K562 (cell line): ENCODE results near the gene ZNF428. TPM values are rescaled to one million over a fixed set of nuclear protein-coding genes. Genes with fewer than 3 reads are reported as not detected.

ENCODE experiments used
- ATAC-seq: fragments of 200-7000 bp; cut with Tn5 transposase; 3 replicates; pipeline ENCODE4 v1.9.1; 2020; ENCODE audit warnings: moderate library complexity
- BruUV-seq: library from RNA; stranded (reverse); fragments of 400-500 nt; replicated peaks from 2 replicates; lab custom pipeline; 2021; lab: Mats Ljungman, UMichigan
- CTCF ChIA-PET: fragments of 300-600 bp; formaldehyde crosslinking; extraction: SDS; loops from one replicate; lab custom pipeline; 2021; ENCODE audit warnings: low intra/inter-chr PET ratio; lab: Yijun Ruan, JAX
- POLR2A ChIA-PET: fragments of 300-600, 350-650 bp; sonication (Branson Sonifier 250); formaldehyde crosslinking; extraction: SDS; loops from one replicate; lab custom pipeline; 2021; ENCODE audit warnings: antibody characterized with exemption, inconsistent platforms; lab: Yijun Ruan, JAX
- DNase-seq, 4 experiments: peaks; one replicate each; pipeline versions ENCODE4 v3.0.0 to v3.0.0-alpha.2; 2011 to 2018; ENCODE audit warnings: low spot score in 3 of 4, mixed read lengths in 3 of 4; ENCODE audit errors: extremely low read depth in 1 of 4
- FAIRE-seq: peaks from 2 replicates; lab custom pipeline; 2011; peaks lifted over from hg19 to GRCh38; lab: Jason Lieb, UNC
- H2AFZ ChIP-seq: 2 replicates; pipeline ENCODE4 v1.6.0; 2011; ENCODE audit warnings: low read depth, low read length, control low read depth, inconsistent platforms
- H3K27ac ChIP-seq: fragments of 200-600 bp; 3 replicates; pipeline ENCODE4 v1.8.0; 2011; ENCODE audit warnings: low read depth, mild to moderate bottlenecking, control low read depth, inconsistent platforms, low read length, moderate library complexity, mixed read lengths; ENCODE audit errors: extremely low read depth
- H3K27me3 ChIP-seq, 2 experiments: fragments of 300-600 bp in 1 of 2; 2 replicates in 1 of 2; 3 replicates in 1 of 2; pipeline versions ENCODE4 v1.6.0 to v1.8.0; 2011; ENCODE audit warnings: inconsistent platforms in 2 of 2, low read length in 2 of 2, mild to moderate bottlenecking in 1 of 2, mixed read lengths in 1 of 2, moderate library complexity in 1 of 2; ENCODE audit not compliant: control insufficient read depth in 2 of 2, insufficient read depth in 2 of 2
- H3K36me3 ChIP-seq: fragments of 300-600 bp; 3 replicates; pipeline ENCODE4 v1.8.0; 2011; ENCODE audit warnings: mild to moderate bottlenecking, low read length, inconsistent platforms; ENCODE audit not compliant: control insufficient read depth, insufficient read depth
- H3K4me1 ChIP-seq, 2 experiments: fragments of 200-600 bp in 1 of 2; replicated peaks in 1 of 2; 2 replicates in 1 of 2; 3 replicates in 1 of 2; pipeline versions ENCODE4 v1.5.1 to v1.8.0; 2011; ENCODE audit warnings: inconsistent platforms in 2 of 2, low read length in 2 of 2, mild to moderate bottlenecking in 1 of 2, mixed read lengths in 1 of 2, moderate library complexity in 1 of 2; ENCODE audit not compliant: control insufficient read depth in 2 of 2, insufficient read depth in 2 of 2
- H3K4me2 ChIP-seq: 2 replicates; pipeline ENCODE4 v1.6.1; 2011; ENCODE audit warnings: low read length, control low read depth, inconsistent platforms, mixed read lengths; ENCODE audit not compliant: insufficient read depth
- H3K4me3 ChIP-seq: fragments of 200-600 bp; sonication (generic), shearing (Covaris generic); 2 replicates; pipeline ENCODE4 v1.5.1; 2016; ENCODE audit warnings: control low read depth, inconsistent platforms
- H3K79me2 ChIP-seq: fragments of 200-600 bp; 3 replicates; pipeline ENCODE4 v1.8.0; 2011; ENCODE audit warnings: low read length, inconsistent platforms; ENCODE audit not compliant: control insufficient read depth, insufficient read depth
- H3K9ac ChIP-seq, 2 experiments: 2 replicates each; pipeline versions ENCODE4 v1.6.0 to v1.6.1; 2011; ENCODE audit warnings: low read depth in 2 of 2, low read length in 2 of 2, control low read depth in 1 of 2, inconsistent platforms in 1 of 2, mild to moderate bottlenecking in 1 of 2, mixed read lengths in 1 of 2; ENCODE audit not compliant: insufficient read depth in 1 of 2
- H3K9me1 ChIP-seq: one replicate; pipeline ENCODE4 v1.6.0; 2011; ENCODE audit warnings: inconsistent platforms, mild to moderate bottlenecking, low read length, moderate library complexity; ENCODE audit not compliant: control insufficient read depth, insufficient read depth
- H3K9me3 ChIP-seq: replicated peaks from 2 replicates; pipeline ENCODE4 v1.5.1; 2011; ENCODE audit warnings: low read depth, low read length, inconsistent platforms; ENCODE audit not compliant: control insufficient read depth, insufficient read depth
- H4K20me1 ChIP-seq: replicated peaks from 2 replicates; pipeline ENCODE4 v1.6.1; 2011; ENCODE audit warnings: low read length, inconsistent platforms, mixed read lengths; ENCODE audit not compliant: control insufficient read depth, insufficient read depth
- BRD4 ChIP-seq: fragments of 200-600 bp; sonication (generic); IDR thresholded peaks from 2 replicates; pipeline ENCODE4 v1.6.1; 2017; ENCODE audit warnings: inconsistent platforms
- CXXC5 ChIP-seq: fragments of 250-450 bp; sonication (Bioruptor Pico); IDR thresholded peaks from 2 replicates; pipeline ENCODE4 v1.8.0; 2022; ENCODE audit warnings: inconsistent platforms, mild to moderate bottlenecking, moderate library complexity
- ELF2 ChIP-seq: fragments of 250-450 bp; sonication (Bioruptor Pico); IDR thresholded peaks from 2 replicates; pipeline ENCODE4 v1.5.0; 2021; ENCODE audit warnings: mild to moderate bottlenecking
- ESRRB ChIP-seq: fragments of 250-450 bp; sonication (Bioruptor Pico); IDR thresholded peaks from 2 replicates; pipeline ENCODE4 v1.5.0; 2020; ENCODE audit warnings: mild to moderate bottlenecking, moderate library complexity, borderline replicate concordance
- IRF2 ChIP-seq: sonication (generic); formaldehyde crosslinking; IDR thresholded peaks from 2 replicates; pipeline ENCODE4 v1.8.1; 2022; ENCODE audit warnings: mild to moderate bottlenecking, missing genetic modification reagents
- KLF13 ChIP-seq: fragments of 450-650 bp; IDR thresholded peaks from 2 replicates; pipeline ENCODE4 v1.6.1; 2016; ENCODE audit warnings: missing genetic modification characterization, low read depth, mild to moderate bottlenecking, missing compliant biosample characterization, moderate library complexity, borderline replicate concordance
- NRF1 ChIP-seq, 2 experiments: fragments of 450-650 bp; IDR thresholded peaks in 1 of 2; conservative IDR thresholded peaks in 1 of 2; 2 replicates each; pipeline ENCODE4 v1.6.1; 2014; ENCODE audit warnings: mild to moderate bottlenecking in 2 of 2
- RBFOX2 ChIP-seq: fragments of 200-400 bp; formaldehyde crosslinking; IDR thresholded peaks from 2 replicates; pipeline ENCODE4 v1.6.1; 2017; ENCODE audit warnings: low read depth, mild to moderate bottlenecking, low read length, moderate library complexity
- SMARCA5 ChIP-seq: fragments of 450-650 bp; IDR thresholded peaks from 2 replicates; pipeline ENCODE4 v1.6.1; 2016
- WGBS: fragments of 100-300 bp; shearing (Covaris generic); methylation state at CpG from one replicate; pipeline ENCODE4 v1.1.6; 2016; ENCODE audit warnings: low coverage, mixed read lengths; ENCODE audit not compliant: insufficient coverage; ENCODE audit errors: missing lambda C conversion rate; 5-methylcytosine and 5-hydroxymethylcytosine counted together
- in situ Hi-C: fragments of 300-500 bp; cut with MboI; formaldehyde crosslinking; loops from 4 replicates; pipeline ENCODE4 v1.15.0; 2018; ENCODE audit warnings: inconsistent platforms, mixed read lengths
- intact Hi-C: fragments of 100-400 bp; cut with micrococcal nuclease; formaldehyde crosslinking; loops from 2 replicates; pipeline ENCODE4 v1.14.2; 2022
- polyA plus RNA-seq, 8 experiments: library from polyadenylated mRNA; depleted of rRNA in 4 of 8; stranded (reverse) in 5 of 8; unstranded in 3 of 8; fragments of >200 nt; fragmentation: Nextera tagmentation in 2 of 8; fragmentation: Illumina TruSeq in 1 of 8; extraction: Ambion mirVana in 2 of 8; extraction: Trizol in 1 of 8; gene quantifications; 2 replicates each; pipeline versions ENCODE4 v1.2.1 to v1.2.3, GENCODE V29; 2011 to 2014; ENCODE audit warnings: inconsistent platforms in 1 of 8, missing spikeins in 1 of 8
- total RNA-seq, 7 experiments: library from RNA; depleted of rRNA in 6 of 7; stranded (reverse); fragments of >200 nt in 6 of 7; fragmentation: Illumina TruSeq in 2 of 7; extraction: Trizol in 2 of 7; gene quantifications; 2 replicates each; pipeline versions ENCODE4 v1.2.1 to v1.2.3, GENCODE V29; 2011 to 2021; ENCODE audit warnings: low replicate concordance in 1 of 7
- TF ChIP-seq, protein P1 (sequence below): fragments of 250-450 bp; sonication (Bioruptor Pico); IDR thresholded peaks from 2 replicates; pipeline ENCODE4 v1.8.0; 2021; ENCODE audit warnings: moderate library complexity, mild to moderate bottlenecking, inconsistent platforms
- TF ChIP-seq, protein P2 (sequence below): sonication (generic); formaldehyde crosslinking; IDR thresholded peaks from 2 replicates; pipeline ENCODE4 v1.8.1; 2023; ENCODE audit warnings: mild to moderate bottlenecking, missing genetic modification reagents
- TF ChIP-seq, protein P3 (sequence below): fragments of 250-450 bp; sonication (Bioruptor Pico); IDR thresholded peaks from 2 replicates; pipeline ENCODE4 v1.8.0; 2021; ENCODE audit warnings: mild to moderate bottlenecking, moderate library complexity
- TF ChIP-seq, protein P4 (sequence below): fragments of 450-650 bp; formaldehyde crosslinking; IDR thresholded peaks from 2 replicates; pipeline ENCODE4 v1.4.0; 2020; ENCODE audit warnings: mild to moderate bottlenecking, mixed read lengths

ZNF428 gene
- total and polyA plus RNA-seq, 9 of the 15 experiments (the other 6 are each of a cell fraction or from before 2014, with no cell fraction given) = 0.15 to 85.7 (median 15.9) TPM

DNA sequence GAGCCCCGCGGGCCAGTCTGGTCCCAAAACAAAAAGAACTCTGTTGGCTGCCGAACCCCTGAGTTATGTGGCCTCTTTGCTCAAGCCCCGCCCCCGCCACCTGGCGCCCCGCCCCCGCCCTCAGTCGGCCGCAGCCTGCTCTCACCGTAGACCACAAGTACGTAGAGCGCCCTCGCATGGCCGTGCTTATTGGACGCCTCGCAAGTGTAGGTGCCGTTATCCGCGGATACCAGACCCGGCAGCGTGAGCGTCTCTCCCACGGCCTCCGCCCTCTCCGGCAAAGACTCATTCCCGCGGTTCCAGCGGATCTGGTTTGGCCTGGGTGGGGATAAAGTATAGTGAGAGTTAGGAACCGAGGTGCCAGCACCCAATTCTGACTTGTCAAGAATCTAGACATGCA is 5.5 kb upstream of the ZNF428 start (continued):
- no peak for TF ChIP-seq KLF13

DNA sequence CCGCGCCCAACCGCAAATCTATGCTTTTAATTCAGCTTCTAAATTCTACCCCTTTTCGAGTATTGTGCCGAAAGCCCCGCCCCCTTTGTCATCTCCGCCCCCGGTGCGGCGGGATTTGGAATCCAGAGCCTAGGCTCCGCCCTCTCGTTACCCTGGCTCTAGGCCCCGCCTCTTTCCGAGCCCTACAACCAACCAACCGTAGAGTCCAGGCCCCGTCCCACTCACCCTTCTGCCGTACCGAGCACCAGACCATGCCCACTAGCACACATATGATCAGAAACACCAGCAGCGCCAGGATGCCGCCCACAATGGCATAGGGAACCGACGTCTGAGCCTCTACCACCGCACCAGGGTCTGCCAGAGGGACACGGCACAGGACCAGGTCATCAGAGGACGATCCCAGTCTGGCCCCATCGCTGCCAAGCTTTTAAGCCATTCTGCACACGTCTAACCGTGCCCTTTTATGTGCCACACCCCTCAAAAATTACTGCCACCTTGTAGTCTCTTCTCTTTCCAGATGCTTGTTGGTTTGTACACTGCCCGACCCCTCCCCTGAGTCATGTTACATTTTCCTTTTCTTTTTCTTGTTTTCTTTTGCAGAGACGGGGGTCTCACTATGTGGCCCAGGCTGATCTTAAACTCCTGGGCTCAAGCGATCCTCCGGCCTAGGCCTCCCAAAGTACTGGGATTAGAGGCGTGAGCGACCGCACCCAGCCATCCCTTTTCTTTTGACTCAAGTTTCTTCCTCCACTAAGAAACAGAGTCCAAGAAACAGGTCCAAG is 4.7 kb upstream of the ZNF428 start:
- ChIA-PET POLR2A (interaction anchor here (0.6 to 1.0 kb wide), 4 partner anchors 10 to 44 kb away, joined by 3 to 4 read pairs (median 4); partner anchors contain the start of genes IRGQ and ZNF576), CTCF (interaction anchor here (0.8 to 1.3 kb wide), 2 partner anchors 69 to 177 kb away, joined by 3 to 4 read pairs; no protein-coding TSS in a partner anchor)
- 27% methylated on average over 34 of the region's 35 CpGs for WGBS
- BruUV-seq = no TSS peak
- FAIRE-seq (peak; percentile 84), DNase-seq (peak; percentile 93 to 96 (median 94)), ATAC-seq (peak; percentile 64)
- Histone ChIP-seq H3K36me3 (peaks cover 2% of the 10 kb centered on the region; the same call in 2 of the 3 replicates), H3K27ac (peak overlapping the region; percentile 57; the same call in 2 of the 3 replicates), H3K79me2 (peaks cover 16% of the 10 kb centered on the region), H3K27me3 (no peaks in the 10 kb centered on the region), H4K20me1 (no peaks in the 10 kb centered on the region), H3K9ac (peak overlapping the region in 1 of 2 experiments; percentile 73; a peak in 2 of 4 replicates), H3K4me1 (peaks cover 39 to 68% of the 10 kb centered on the region in 2 experiments), H3K4me3 (no peak overlapping the region), H3K4me2 (peak overlapping the region; percentile 64), H3K9me1 (peaks cover 2% of the 10 kb centered on the region), H2AFZ (peak overlapping the region; percentile 79), H3K9me3 (no peaks in the 10 kb centered on the region)
- intact Hi-C loops (loop anchor here (10.0 kb wide), 2 partner anchors 69 to 179 kb away; no protein-coding TSS in a partner anchor), in situ Hi-C loops (no loop called here)
- 0 out of 2 replicates have a peak, but pooled peaks have one; percentile 55 for TF ChIP-seq SMARCA5
- TF ChIP-seq ELF2 (CRISPR knock-in tag) = no peak
- TF ChIP-seq RBFOX2 = peak; percentile 32; the same call in 1 of the 2 replicates
- TF ChIP-seq, protein P1, sequence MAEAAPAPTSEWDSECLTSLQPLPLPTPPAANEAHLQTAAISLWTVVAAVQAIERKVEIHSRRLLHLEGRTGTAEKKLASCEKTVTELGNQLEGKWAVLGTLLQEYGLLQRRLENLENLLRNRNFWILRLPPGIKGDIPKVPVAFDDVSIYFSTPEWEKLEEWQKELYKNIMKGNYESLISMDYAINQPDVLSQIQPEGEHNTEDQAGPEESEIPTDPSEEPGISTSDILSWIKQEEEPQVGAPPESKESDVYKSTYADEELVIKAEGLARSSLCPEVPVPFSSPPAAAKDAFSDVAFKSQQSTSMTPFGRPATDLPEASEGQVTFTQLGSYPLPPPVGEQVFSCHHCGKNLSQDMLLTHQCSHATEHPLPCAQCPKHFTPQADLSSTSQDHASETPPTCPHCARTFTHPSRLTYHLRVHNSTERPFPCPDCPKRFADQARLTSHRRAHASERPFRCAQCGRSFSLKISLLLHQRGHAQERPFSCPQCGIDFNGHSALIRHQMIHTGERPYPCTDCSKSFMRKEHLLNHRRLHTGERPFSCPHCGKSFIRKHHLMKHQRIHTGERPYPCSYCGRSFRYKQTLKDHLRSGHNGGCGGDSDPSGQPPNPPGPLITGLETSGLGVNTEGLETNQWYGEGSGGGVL = no peak
- peak in 1 of 2 experiments; percentile 38; a peak in 1 of 4 replicates for TF ChIP-seq NRF1 (conservative IDR thresholded peaks at IDR 0.05 in 1 of 2, IDR thresholded peaks at IDR 0.05 in 1 of 2)
- TF ChIP-seq, protein P2, sequence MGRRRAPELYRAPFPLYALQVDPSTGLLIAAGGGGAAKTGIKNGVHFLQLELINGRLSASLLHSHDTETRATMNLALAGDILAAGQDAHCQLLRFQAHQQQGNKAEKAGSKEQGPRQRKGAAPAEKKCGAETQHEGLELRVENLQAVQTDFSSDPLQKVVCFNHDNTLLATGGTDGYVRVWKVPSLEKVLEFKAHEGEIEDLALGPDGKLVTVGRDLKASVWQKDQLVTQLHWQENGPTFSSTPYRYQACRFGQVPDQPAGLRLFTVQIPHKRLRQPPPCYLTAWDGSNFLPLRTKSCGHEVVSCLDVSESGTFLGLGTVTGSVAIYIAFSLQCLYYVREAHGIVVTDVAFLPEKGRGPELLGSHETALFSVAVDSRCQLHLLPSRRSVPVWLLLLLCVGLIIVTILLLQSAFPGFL (CRISPR knock-in tag) = 0 out of 2 replicates have a peak, but pooled peaks have one; percentile 28
- no peak for TF ChIP-seq ESRRB (CRISPR knock-in tag)
- TF ChIP-seq, protein P3, sequence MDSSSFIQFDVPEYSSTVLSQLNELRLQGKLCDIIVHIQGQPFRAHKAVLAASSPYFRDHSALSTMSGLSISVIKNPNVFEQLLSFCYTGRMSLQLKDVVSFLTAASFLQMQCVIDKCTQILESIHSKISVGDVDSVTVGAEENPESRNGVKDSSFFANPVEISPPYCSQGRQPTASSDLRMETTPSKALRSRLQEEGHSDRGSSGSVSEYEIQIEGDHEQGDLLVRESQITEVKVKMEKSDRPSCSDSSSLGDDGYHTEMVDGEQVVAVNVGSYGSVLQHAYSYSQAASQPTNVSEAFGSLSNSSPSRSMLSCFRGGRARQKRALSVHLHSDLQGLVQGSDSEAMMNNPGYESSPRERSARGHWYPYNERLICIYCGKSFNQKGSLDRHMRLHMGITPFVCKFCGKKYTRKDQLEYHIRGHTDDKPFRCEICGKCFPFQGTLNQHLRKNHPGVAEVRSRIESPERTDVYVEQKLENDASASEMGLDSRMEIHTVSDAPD (CRISPR knock-in tag) = no peak
- TF ChIP-seq, protein P4, sequence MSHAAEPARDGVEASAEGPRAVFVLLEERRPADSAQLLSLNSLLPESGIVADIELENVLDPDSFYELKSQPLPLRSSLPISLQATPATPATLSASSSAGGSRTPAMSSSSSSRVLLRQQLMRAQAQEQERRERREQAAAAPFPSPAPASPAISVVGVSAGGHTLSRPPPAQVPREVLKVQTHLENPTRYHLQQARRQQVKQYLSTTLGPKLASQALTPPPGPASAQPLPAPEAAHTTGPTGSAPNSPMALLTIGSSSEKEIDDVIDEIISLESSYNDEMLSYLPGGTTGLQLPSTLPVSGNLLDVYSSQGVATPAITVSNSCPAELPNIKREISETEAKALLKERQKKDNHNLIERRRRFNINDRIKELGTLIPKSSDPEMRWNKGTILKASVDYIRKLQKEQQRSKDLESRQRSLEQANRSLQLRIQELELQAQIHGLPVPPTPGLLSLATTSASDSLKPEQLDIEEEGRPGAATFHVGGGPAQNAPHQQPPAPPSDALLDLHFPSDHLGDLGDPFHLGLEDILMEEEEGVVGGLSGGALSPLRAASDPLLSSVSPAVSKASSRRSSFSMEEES (CRISPR knock-in tag) = no peak
- TF ChIP-seq CXXC5 (CRISPR knock-in tag) = peak; percentile 36; the same call in 1 of the 2 replicates
- no peak for TF ChIP-seq IRF2 (CRISPR knock-in tag)
- no peak for TF ChIP-seq BRD4
